ENCODE data around the gene SYK.
"Not testable (repeated sequence)": the region's sequence is repeated elsewhere in the genome, so short reads cannot be mapped to it uniquely, and the experiment has no call there.

The SYK gene

GRCh38 chr9:90801241-90801972 is at the start of gene SYK:
TSS of gene SYK (plus strand) at chr9:90801819. CDS start at chr9:90843899, 42,080 bp downstream.
- DNase-seq = peak in 4 of 56 donors; percentile 3 to 35 (median 24)

DNA sequence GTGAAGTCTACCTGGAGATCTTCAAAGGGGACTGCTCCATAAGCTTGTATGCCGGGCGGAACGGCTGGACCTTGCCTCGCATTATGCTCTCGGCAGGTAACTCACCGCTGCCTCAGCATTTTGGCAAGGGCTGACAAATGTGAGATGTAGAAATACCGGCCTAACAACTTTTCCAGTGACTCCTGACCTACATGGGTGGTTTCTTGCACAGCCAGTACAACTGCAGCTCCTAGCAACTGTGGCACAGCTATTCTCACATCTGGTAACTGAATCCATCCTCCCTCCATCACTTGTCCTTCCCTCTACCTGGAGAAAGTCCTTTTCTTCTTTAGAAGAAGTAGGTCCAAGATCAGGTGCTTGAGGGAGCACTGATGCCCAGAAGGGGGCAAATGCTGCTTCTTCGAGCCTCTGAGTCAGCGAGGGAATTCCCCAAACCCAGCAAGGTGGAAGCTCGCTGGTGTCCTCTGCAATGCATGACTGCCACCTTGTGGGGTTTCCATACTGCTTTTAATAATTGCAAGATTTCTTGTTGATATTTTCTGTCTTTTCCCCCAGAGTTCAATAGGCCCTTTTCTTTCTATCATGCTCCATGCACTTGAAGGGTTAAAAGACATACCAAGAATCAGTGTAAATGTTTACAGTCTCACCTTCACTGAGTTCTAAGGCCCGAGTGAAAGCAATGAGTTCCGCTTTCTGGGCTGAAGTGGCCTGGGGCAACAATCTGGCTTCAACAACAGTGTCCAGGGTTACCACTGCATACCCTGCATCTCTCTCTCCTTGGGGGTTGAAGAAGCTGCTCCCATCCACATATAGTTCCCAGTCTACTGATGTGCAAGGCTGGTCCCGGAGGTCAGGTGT is 45.9 kb upstream of the SYK start:
- DNase-seq = peak in 14 of 56 donors; percentile 0 to 59 (median 6)

GRCh38 chr9:90760577-90760976 is 41.0 kb upstream of the SYK start:
- not testable (repeated sequence) for DNase-seq

DNA sequence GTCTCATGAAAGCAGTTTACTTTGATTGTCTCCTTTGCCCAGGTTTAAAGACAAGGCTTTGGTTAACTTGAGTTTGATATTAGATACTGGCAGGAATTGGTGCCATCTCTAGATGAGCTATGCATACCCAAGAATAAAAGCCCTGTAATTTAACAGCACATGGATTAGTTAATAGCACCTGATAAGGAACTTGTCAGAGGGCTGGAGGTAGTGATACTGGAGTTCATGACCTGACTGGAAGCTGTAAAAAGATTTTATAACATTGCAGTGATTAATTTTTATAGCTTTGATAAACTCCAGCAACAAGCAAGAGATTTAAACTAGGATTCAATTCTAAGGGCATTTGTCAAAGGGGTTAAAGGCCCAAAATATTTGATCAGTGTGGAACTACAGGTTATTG is 34.9 kb upstream of the SYK start:
- no peak for DNase-seq

DNA sequence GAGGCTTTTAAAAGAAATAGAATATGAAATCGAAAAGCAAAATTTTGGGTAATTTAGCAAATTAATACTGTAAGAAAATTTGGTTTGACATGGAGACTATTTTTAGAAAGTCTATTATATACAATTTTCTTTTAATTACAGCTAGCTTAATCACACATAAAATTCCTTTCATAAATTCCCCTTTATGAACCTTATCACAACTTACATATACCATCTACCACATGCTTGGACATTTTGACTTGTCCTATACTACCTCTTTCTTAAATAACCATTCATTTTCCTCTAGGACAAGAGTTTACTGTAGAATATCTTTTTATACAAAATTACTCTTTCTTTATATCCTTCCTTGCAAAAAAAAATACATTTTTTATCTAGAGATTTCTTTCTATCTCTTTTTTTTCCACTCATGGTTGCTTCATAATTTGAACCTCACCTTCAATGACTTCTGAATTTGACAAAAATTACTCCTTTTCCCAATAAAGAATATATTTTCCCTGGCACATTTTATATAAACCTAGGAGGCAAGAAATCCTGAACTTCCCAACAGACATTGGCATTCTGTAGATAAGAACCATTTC is 34.0 kb upstream of the SYK start:
- DNase-seq = no peak

DNA sequence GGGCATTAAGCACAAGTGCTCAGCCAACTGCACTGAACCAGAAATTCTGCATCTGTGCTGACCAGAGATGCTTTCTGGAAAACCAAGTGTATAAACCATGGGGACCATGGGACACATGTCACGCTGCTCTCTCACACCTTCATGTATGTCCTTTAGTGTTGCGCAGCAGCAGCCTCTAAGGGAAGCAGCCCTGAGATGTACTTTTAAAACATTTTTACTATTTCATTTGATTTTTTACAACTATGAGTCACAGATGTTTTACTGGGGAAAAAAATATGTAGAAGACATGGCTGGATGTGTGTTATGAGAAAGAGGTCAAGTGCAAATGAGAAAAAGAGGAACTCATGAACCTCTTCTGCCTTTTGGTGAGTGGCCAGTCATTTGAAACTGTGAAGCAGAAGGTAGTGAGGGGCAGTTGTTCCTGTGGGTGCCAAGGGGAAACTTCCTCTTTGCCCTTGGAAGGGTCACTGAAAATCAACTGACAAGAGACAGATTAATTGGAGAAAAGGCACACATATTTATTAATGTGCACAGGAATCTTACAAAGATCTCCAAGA is 31.4 kb upstream of the SYK start:
- peak in 1 of 56 donors; percentile 2 for DNase-seq

DNA sequence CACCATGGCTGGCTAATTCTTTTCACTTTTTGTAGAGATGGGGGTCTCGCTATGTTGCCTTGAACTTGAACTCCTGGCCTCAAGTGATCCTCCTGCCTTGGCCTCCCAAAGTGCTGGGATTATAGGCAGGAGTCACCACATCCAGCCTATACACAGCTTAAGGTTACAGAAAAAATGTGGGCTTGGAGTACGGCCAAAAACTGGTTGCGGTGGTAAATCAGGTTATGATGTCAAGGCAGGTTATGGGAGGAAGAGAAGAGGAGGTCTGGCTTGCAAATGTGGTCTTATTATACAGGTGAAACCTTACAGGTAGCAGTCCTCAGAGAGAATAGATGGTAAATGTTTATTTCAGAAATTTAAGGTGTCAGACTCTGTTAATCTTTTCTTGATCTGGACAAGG is 30.7 kb upstream of the SYK start:
- DNase-seq = no peak

DNA sequence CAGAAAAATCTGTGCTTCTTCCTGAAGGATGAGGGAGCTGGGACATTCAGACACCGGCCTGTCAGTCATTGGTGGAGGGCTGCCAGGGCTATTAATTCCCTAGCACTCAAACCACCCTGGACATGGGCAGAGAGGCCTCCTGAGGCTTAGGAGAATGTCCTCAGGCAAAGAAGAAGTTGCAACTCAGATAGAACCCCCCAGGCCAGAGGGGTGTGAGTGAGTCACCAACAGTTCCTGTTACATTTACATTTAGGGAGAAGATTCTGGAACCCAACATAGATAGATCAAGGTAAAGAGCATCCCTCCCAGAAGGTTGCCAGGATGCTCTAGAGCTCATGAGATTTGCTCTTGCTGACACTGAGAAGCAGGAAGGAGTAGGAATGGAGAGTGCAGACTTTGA is 29.2 kb upstream of the SYK start:
- DNase-seq = no peak

GRCh38 chr9:90773617-90774016 is 28.0 kb upstream of the SYK start:
- peak in 2 of 56 donors; percentile 3 to 10 for DNase-seq

DNA sequence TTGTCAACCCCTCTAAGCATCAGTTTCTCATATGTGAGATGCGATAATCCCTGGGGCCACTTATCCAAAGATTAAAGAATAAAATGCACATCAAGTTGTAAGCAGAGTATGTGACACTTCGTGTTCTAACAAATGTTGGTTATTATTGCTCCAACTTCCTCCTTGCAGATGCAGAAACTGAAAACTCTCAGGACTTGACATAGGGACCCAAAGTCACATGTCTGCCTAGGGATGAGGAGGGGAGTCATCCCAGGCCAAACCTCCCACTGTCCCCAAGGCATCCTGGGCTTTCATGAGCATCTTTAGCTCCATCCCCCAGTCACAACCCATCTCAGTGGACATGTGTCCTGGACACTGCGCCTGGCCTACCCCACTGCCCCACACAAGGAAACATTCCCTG is 27.5 kb upstream of the SYK start:
- DNase-seq = no peak

DNA sequence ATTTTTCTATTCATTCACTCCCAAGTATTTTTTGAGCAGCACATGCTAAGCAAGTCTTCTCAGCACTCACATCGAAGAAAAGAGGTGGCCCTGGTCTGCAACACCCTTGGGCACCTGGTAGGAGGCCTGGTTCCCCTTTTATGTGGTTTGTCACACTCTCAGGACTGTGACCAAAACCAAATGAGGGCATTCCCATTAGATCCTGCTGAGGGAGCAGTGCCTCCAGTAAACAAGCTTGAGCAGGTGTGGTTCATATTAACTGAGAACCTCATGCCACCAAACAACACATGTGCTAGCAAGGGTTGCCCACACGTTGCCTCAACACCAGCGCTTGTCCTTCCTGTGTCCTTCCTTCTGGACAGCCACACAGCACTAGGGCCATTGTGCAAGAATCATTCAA is 26.9 kb upstream of the SYK start:
- DNase-seq = no peak

- DNase-seq = no peak
Observed at GRCh38 chr9:90775657-90776056, 26.0 kb upstream of the SYK start.

- DNase-seq = no peak
Observed at GRCh38 chr9:90778746-90779145, 22.9 kb upstream of the SYK start.

GRCh38 chr9:90783552-90783951 is 18.1 kb upstream of the SYK start:
- DNase-seq = no peak

DNA sequence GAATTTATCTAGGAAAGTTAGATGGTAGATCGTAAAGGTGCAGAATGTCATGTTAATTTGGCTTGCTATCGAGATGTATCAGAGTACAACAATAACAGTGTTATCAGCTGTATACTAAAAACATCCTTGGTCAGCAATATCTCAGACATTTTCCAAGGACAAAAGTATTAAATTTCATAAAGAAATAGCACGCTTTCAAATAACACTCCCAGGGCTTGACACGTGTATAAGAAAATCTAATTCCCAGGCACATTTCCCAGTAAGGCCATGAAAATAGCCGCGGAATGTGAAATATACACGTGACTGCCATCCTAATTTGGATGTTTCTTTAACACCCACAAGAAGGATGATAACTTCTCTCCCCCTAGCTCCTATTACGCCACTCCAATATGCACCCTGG is 17.7 kb upstream of the SYK start:
- no peak for DNase-seq

DNA sequence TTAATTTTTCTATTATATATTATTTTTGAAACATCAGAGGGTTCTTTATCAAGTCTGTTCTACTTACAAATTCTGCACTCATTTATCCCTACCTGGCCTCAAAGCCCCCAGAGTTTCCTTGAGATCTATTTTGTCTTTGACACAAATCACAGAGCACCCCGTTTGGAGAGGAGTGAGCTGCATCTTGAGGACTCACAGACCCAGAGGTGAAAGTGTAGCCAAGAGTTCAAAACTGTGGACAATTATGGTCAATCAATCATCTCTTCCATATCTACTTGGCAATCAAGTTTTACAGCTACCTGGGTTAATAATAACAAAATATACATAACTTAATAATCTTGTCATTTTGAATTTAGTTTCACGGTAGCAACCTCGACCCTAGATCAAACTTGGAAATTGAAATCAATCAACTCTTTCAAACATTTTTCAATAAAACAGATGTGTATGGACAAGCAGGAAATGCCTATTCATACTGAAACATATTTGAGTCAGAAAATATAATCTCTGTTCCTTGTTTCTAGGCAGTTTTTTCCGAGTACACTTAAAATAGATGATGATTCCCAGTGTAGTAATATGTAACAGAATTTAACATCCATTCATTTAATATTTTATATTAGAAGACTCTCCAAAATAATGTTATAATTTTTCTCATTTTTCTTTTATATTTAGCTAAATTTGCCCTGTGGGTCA is 13.7 kb upstream of the SYK start:
- no peak for DNase-seq

DNA sequence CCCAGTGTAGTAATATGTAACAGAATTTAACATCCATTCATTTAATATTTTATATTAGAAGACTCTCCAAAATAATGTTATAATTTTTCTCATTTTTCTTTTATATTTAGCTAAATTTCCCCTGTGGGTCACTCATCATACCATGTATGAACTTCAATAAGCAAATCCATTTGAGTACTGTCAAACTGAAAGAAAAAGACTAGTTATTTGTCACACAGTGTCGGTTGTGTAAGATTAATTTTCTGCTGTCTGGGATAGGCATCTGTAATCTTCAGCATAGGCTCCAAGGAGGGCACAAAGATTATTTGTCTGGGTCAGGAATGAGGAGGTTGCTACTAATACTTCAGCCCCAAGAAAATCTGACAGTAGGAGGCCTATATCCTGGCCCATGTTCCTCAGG is 13.1 kb upstream of the SYK start:
- DNase-seq = not testable (repeated sequence)

GRCh38 chr9:90789408-90789807 is 12.2 kb upstream of the SYK start:
- no peak for DNase-seq

GRCh38 chr9:90789862-90790261 is 11.8 kb upstream of the SYK start:
- DNase-seq = no peak

DNA sequence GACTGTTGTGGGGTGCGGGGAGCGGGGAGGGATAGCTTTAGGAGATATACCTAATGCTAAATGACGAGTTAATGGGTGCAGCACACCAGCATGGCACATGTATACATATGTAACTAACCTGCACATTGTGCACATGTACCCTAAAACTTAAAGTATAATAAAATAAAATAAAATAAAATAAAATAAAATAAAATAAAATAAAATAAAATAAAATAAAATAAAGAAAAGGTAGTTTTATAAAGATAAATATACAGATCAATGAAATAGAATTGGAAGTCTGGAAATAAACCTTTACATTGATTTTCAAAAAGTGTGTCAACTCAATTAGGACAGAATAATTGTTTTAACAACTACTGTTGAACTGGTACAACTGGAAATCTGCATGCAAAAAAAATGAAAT is 8.6 kb upstream of the SYK start:
- not testable (repeated sequence) for DNase-seq

GRCh38 chr9:90793729-90794128 is 7.9 kb upstream of the SYK start:
- DNase-seq = no peak
